Tongue (tissue), 2 donors: ENCODE results near the gene CCS. TPM values are rescaled to one million over a fixed set of nuclear protein-coding genes. Genes with fewer than 3 reads are reported as not detected.
"Not testable (repeated sequence)": the region's sequence is repeated elsewhere in the genome, so short reads cannot be mapped to it uniquely, and the experiment has no call there.

Experiments
- DNase-seq: peaks from one replicate; pipeline ENCODE4 v3.0.0-alpha.2; 2015
- total RNA-seq: library from RNA; depleted of rRNA; stranded (reverse); fragments of >200 nt; gene quantifications from one replicate; pipeline ENCODE4 v1.2.3, GENCODE V29; 2014

The CCS gene
- total RNA-seq, 1 donor from 2014 or later = 33.4 TPM

DNA sequence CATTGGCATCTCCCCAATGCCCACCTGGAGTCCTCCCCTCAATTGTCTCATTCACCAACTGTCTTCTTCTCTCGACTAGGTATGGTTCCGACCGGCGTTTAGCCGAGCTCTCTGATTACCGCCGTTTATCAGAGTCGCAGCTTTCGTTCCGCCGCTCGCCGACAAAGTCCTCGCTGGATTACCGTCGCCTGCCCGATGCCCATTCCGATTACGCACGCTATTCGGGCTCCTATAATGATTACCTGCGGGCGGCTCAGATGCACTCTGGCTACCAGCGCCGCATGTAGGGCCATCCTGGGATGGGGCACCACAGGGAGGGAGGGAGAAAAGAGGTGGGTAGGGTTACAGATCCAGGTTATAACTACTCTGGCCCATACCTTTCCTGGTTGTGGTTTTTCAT lies 33.4 kb downstream of the CCS start:
- no peak for DNase-seq

GRCh38 chr11:66626926-66627325 lies 33.9 kb downstream of the CCS start:
- DNase-seq = no peak

GRCh38 chr11:66628061-66628603 lies 35.1 kb downstream of the CCS start:
- no peak for DNase-seq

DNA sequence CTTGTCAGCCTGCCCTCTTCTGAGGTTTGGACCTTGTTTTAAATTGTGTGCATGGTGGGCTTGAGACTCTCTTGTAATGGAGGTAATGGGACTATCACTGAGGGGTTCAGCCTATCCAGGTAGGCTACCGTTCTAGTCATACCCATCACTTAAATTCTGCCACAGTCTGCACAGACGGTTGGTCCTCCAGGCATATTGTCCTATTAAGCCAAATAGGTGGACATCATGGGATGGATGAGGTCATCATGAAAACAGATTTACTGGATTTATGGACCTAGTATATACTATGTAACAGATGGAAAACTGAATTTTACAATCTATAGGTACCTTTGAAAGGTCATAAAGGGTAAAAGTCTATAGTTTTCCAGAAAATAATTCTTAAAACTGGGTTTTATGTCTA lies 36.4 kb downstream of the CCS start:
- DNase-seq = no peak

DNA sequence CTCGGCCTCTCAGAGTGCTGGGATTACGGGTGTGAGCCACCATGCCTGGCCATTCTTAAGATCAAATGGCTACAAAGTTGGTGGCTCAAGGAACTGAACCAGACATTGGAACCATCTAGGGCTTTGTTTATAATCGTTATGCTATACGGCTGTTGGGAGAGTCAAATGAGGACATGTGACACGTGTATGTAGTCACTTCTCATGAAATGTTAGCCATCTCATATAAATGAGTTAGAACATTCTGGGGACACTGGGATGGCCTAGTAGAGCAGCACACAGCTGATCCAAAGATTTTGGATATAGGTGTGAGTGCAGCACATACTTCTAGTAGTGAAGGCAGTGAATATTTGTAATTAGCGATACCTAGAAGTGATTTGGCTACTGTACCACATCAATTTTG lies 38.9 kb downstream of the CCS start:
- DNase-seq = no peak

DNA sequence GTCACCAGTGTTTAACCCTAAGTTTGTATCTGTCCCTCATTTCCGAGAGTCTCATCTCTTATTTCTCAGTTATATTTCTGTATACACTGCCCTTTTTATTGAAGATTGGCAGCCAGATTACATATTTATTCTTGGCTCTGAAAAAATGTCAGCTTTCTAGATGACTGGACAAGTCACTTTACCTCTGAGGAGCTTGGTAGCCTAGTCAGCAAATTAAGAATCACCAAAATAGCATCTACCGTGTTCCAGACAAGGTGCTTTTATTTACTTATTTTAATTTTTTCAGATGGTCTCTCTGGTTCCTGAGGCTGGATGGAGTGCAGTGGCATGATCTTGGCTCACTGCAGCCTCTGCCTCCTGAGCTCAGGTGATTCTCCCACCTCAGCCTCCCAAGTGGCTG lies 40.0 kb downstream of the CCS start:
- no peak for DNase-seq

DNA sequence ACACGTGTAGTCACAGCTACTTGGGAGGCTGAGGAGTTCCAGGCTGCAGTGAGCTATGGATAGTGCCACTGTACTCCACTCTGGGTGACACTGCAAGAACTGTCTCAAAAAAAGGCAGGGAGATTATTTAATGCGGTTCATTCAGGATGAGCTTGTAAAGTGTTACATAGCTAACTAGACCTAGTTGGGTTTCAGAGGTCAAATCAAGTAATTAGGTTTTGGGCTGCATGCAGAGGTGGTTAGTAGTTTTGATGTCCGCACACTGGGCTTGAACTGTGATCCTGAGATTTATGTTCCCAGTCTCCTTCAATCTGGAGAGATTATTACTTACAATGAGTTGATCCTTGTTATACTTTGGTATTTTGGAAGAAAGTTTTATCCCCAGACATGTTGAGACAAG lies 43.4 kb downstream of the CCS start:
- no peak for DNase-seq

GRCh38 chr11:66637557-66638176 lies 44.7 kb downstream of the CCS start:
- peak; percentile 13 for DNase-seq

DNA sequence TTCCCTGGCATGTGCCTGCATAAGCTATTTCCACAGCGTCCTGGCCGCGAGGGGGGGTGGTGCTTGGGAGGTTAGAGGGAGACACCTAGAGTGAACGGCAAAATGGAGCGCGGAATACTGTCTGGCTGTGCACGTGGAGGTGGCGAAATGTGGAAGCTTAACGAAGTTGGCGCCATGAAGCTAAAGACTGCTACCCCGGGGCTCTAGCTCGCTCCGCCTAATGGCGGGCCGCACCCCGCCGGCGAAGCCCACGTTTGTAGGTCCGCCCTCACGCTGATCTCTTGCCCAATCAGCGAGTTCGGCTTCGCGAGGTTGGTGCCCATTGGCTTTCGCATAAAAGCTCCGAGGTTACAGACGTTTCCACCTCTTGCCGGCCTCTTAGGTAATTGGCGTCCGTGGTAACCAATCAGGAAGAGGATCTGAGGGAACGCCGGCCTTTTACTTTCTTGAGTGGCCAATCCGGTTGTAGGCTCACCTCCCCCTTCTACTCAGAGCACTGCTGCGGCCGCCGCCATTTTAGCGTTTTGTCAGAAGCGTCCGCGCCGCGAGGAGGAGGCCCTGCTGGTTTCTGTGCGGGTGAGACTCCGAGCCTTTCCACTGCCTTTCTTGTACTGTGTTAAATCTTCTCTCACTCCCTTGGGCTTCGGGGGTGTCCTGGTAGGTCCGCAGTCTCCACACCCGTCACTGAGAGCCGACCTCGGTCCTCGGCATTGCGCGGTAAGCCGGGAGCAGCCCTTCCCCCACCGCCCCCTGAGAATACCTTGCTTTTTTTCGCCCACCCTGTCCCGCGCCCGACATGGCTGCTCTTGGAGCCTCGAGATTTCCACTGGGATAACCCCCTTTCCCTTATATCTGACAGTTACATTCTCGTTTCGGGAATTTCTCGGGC lies 45.4 kb downstream of the CCS start, which contains the start of gene RBM4:
TSS of gene RBM4 (plus strand) at position 527 of the 889 bp plus-strand sequence. CDS start 1,009 bp downstream, outside the sequence.
- peak; percentile 100 for DNase-seq

DNA sequence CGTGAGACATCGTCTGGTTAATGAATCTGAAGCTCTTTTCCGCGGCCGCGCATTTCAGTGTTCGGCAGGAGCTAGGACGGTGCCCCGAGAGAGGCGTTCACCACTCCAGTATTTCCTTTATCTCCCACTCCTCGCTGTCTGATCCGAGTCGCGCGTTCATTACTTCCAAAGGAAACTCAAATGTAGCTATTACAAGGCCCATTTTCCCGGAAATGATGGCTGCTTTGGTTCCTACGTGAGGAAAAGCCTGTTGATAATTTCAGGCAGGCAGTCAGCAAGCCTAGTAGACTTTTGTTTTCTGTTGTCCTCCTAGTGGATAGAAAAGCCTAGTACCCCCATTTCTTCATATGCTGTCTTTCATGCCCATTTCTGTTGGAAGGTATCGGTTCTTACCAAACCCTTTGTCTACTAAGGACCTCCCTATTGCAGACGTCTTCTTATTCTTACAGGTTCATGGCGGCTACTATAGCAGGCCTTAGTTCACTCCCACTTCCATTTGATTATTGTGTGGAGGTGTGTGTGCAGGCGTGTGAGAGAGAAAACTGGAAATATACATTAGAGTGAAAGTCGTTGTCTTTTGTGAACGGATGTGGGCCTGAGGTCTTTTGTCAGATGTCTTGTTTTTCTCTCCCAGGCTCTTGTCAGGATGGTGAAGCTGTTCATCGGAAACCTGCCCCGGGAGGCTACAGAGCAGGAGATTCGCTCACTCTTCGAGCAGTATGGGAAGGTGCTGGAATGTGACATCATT lies 46.3 kb downstream of the CCS start:
- peak; percentile 72 for DNase-seq

DNA sequence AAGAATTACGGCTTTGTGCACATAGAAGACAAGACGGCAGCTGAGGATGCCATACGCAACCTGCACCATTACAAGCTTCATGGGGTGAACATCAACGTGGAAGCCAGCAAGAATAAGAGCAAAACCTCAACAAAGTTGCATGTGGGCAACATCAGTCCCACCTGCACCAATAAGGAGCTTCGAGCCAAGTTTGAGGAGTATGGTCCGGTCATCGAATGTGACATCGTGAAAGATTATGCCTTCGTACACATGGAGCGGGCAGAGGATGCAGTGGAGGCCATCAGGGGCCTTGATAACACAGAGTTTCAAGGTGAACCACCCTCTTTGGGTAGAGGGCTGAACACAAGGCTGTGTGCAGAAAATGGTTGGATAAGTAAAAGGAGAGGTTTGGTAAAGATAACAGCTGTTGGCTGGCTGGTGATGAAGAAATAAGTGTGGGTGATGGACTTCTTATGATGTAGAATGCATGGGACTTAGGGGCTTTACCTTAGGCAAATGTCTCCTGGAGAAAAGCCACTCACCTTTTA lies 46.9 kb downstream of the CCS start:
- not testable (repeated sequence) for DNase-seq

- DNase-seq = no peak
Observed at GRCh38 chr11:66641834-66642233, 48.8 kb downstream of the CCS start.

DNA sequence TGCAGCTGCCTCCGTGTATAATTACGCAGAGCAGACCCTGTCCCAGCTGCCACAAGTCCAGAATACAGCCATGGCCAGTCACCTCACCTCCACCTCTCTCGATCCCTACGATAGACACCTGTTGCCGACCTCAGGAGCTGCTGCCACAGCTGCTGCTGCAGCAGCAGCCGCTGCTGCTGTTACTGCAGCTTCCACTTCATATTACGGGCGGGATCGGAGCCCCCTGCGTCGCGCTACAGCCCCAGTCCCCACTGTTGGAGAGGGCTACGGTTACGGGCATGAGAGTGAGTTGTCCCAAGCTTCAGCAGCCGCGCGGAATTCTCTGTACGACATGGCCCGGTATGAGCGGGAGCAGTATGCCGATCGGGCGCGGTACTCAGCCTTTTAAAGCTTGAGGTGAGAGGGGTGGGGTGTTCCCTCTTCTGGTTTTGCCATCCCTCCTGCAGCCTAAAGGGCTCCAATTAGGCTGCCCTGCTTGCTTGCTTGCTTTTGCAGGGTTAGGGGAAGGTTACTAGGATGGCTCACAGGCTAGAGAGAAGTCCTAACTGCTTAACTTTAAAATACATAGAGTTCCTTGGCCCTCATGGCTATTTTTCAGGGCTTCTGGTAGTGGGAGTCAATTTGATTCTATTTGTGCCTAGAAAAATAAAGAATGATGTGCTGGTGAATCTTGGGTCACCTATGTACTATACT lies 50.9 kb downstream of the CCS start:
- no peak for DNase-seq

- no peak for DNase-seq
Observed at GRCh38 chr11:66646828-66647227, 53.8 kb downstream of the CCS start.

GRCh38 chr11:66649903-66650302 lies 56.9 kb downstream of the CCS start:
- DNase-seq = no peak

DNA sequence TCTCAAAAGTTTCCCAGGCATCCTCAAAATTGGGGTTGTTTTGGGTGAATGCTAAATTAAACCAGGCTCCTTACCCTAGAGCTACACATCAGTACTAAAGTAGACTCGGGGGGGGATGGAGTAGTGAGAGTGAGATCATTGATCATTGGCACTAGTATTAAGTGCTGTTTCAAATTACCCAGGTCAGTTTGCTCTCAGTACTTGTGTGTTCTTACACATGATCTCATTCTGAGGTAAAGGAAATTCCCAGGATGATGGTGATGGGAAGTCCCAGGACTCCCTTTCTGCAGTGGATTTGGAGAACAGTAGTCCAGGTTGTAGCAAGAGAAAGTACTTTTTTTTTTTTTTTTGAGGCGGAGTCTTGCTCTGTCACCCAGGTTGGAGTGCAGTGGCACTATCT lies 58.0 kb downstream of the CCS start:
- no peak for DNase-seq

DNA sequence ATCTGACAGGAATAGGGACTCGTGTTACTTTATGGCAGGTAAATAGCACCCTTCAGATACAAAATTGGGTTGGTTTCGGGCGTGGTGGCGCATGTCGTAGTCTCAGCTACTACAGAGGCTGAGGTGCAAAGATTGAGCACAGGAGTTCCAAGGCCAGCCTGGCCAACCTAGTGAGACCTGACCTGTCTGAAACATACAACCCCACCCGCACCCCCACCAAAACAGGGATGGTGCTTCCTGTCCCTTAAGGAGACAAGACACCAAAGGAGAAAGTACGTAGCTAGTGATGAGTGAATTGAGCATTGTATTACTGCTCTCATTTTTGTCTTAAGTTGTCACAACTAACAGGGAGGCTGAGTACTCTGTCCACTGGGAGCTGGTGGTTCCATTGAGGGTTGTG lies 59.7 kb downstream of the CCS start:
- DNase-seq = no peak

DNA sequence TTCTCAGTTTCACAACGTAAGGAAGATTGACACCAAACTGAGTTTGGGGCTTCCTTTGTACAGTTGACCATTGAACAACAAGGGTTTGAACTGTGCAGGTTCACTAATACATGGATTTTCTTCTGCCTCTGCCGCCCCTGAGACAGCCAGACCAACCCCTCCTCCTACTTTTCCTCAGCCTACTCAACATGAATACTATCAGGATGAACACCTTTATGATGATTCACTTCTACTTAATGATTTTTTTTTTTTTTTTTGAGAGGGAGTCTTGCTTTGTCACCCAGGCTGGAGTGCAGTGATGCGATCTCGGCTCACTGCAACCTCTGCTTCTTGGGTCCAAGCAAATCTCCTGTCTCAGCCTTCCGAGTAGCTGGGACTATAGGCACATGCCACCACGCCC lies 60.1 kb downstream of the CCS start:
- DNase-seq = no peak
